Measurements from ENCODE around the gene LCLAT1. TPM values are rescaled to one million over a fixed set of nuclear protein-coding genes. Genes with fewer than 3 reads are reported as not detected.
A peak's percentile ranks its signal among the peaks of the same experiment; 100 is the strongest.

Gene LCLAT1
- polyA plus RNA-seq, 1 donor (not counting 4 experiments of a cell fraction or from before 2014, with no cell fraction given), result 17.1 TPM

DNA sequence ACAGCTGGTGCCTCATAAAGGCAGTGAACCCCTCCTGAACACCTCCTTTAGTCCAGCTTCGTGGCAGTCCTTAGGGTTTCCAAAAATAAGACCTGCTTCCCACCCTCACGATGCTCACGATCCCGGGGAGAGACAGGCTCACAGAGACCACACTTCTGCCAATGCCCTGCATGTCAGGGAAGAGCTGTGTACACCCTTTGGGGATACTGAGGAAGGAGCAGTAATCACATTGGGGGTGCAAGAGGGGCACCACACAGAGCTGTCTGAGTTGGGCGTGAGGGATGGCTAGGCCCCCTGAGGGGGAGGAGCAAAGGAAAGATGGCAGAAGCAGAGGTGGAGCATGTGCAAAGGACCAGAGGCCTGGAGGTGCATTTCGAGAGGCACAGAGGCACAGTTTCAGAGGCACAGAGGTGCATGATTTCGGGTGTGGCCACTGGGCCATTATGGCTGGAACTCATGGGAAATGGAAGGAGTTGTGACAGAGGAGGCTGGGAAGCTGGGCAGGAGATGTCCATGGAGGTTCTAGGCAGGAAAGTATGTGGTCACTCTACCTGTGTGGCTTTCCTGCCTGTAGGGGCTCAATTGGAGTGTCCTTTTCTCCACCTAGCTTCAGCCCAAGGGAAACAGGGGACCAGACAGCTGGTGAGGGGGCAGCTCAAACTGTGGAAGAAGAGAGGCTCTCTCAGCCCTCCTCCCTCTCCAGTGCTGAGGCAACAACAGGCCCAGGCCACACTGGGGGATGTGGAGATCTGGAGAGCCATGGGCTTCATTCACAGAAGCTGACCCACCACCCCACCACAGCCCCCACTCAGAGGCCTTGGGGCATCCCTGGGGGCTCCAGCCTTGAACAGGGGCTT, 244.3 kb downstream of the LCLAT1 start:
- H4K20me1 ChIP-seq (ENCODE audit: control insufficient read depth, extremely low read depth, insufficient read depth, low read length), result no peaks in the 10 kb centered on the region
- dilution Hi-C loops (cut with MboI; ENCODE audit: extremely low pct_ligation_motif_present, low sequenced_read_pairs), result no loop called here
- DNase-seq (ENCODE audit: low read depth, low spot score) (no peak), FAIRE-seq (no peak)
- no peaks in the 10 kb centered on the region for H3K36me3 ChIP-seq (ENCODE audit: control insufficient read depth in 2 of 2, extremely low read depth in 1 of 2, insufficient read depth in 2 of 2, low read length in 2 of 2)
- no peak overlapping the region for H3K4me2 ChIP-seq (ENCODE audit: control insufficient read depth, extremely low read depth, insufficient read depth, low read depth, low read length)
- peaks cover 17% of the 10 kb centered on the region for H3K27me3 ChIP-seq (ENCODE audit: control insufficient read depth, extremely low read depth, insufficient read depth, low read length)
- no peaks in the 10 kb centered on the region for H3K4me1 ChIP-seq (ENCODE audit: control insufficient read depth, extremely low read depth, insufficient read depth, low read length)
- H3K9ac ChIP-seq (ENCODE audit: control insufficient read depth, extremely low read depth, insufficient read depth, low read length), result no peak overlapping the region
- no peak overlapping the region for H3K27ac ChIP-seq (ENCODE audit: control insufficient read depth, insufficient read depth, low read length)
- no peaks in the 10 kb centered on the region for H3K79me2 ChIP-seq (ENCODE audit: control insufficient read depth, insufficient read depth, low read length)
- H3K4me3 ChIP-seq (ENCODE audit: control insufficient read depth in 2 of 3, extremely low read depth in 1 of 3, insufficient read depth in 2 of 3, low read depth in 1 of 3, low read length in 3 of 3), result no peak overlapping the region
- H2AFZ ChIP-seq (ENCODE audit: control insufficient read depth, low read length), result no peak overlapping the region
- no peaks in the 10 kb centered on the region for H3K9me3 ChIP-seq (ENCODE audit: control insufficient read depth, low read depth, low read length)
- no peaks in the 10 kb centered on the region for H3K9me1 ChIP-seq (ENCODE audit: control insufficient read depth, extremely low read depth, insufficient read depth, low read length)
- no peak for TF ChIP-seq EZH2 (IDR thresholded peaks at IDR 0.05; ENCODE audit: low read length)
- TF ChIP-seq, protein P1, sequence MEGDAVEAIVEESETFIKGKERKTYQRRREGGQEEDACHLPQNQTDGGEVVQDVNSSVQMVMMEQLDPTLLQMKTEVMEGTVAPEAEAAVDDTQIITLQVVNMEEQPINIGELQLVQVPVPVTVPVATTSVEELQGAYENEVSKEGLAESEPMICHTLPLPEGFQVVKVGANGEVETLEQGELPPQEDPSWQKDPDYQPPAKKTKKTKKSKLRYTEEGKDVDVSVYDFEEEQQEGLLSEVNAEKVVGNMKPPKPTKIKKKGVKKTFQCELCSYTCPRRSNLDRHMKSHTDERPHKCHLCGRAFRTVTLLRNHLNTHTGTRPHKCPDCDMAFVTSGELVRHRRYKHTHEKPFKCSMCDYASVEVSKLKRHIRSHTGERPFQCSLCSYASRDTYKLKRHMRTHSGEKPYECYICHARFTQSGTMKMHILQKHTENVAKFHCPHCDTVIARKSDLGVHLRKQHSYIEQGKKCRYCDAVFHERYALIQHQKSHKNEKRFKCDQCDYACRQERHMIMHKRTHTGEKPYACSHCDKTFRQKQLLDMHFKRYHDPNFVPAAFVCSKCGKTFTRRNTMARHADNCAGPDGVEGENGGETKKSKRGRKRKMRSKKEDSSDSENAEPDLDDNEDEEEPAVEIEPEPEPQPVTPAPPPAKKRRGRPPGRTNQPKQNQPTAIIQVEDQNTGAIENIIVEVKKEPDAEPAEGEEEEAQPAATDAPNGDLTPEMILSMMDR (optimal IDR thresholded peaks at IDR 0.05 in 1 of 3, IDR thresholded peaks at IDR 0.05 in 1 of 3, conservative IDR thresholded peaks at IDR 0.05 in 1 of 3; ENCODE audit: extremely low read depth in 1 of 3, insufficient read depth in 2 of 3, low read length in 3 of 3), result no peak

DNA sequence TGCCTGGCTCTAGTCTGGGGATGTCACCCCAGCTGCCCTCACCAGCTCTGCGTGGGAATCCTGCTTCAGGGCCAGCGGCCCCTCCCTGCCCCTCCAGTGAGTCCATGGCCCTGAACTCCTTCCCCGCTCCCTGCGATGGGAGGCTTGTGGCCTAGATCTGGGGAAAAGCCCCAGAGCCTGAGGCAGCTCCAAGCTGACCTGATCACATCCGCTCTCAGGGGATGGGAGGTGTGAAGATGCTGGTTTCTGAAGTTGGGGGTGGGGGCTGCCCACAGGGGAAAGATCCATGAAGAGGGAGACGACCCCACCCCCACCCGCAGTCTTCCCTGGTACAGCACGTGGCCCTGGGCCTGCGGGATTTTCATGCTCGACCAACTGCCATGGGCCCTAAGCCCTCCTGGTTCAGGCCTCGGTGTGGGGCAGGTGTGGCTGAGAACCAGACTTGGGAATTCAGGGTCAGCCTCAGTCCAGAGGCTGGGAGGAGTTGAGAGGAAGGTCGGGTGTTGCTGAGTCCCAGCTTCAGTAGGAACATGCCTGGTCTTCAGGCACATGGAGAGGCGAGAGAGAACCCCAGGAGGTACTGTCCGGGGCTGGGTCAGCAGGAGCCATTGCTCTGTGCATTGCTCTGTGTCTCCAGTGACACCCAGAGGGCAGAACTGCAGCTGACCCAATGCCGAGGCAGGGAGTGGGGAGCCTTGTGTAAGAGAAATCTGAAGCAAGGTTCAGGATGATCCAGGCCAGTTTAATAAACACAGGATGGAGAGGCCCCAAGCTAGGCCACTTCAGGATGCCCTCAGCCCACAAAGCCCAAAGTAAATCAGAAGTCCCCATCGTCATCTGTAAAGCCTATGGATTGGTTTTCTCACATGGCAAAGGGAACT, 245.1 kb downstream of the LCLAT1 start:
- dilution Hi-C loops (cut with MboI; ENCODE audit: extremely low pct_ligation_motif_present, low sequenced_read_pairs), result no loop called here
- Histone ChIP-seq H4K20me1 (ENCODE audit: control insufficient read depth, extremely low read depth, insufficient read depth, low read length) (no peaks in the 10 kb centered on the region), H3K9me3 (ENCODE audit: control insufficient read depth, low read depth, low read length) (no peaks in the 10 kb centered on the region)

More for the DNA sequence above, 245.1 kb downstream of the LCLAT1 start:
- H3K4me2 ChIP-seq (ENCODE audit: control insufficient read depth, extremely low read depth, insufficient read depth, low read depth, low read length), result no peak overlapping the region
- no peaks in the 10 kb centered on the region for H3K9me1 ChIP-seq (ENCODE audit: control insufficient read depth, extremely low read depth, insufficient read depth, low read length)
- peaks cover 21% of the 10 kb centered on the region for H3K27me3 ChIP-seq (ENCODE audit: control insufficient read depth, extremely low read depth, insufficient read depth, low read length)
- no peaks in the 10 kb centered on the region for H3K4me1 ChIP-seq (ENCODE audit: control insufficient read depth, extremely low read depth, insufficient read depth, low read length)
- no peaks in the 10 kb centered on the region for H3K36me3 ChIP-seq (ENCODE audit: control insufficient read depth in 2 of 2, extremely low read depth in 1 of 2, insufficient read depth in 2 of 2, low read length in 2 of 2)
- FAIRE-seq (no peak), DNase-seq (ENCODE audit: low read depth, low spot score) (no peak)
- H3K79me2 ChIP-seq (ENCODE audit: control insufficient read depth, insufficient read depth, low read length), result no peaks in the 10 kb centered on the region
- H3K9ac ChIP-seq (ENCODE audit: control insufficient read depth, extremely low read depth, insufficient read depth, low read length), result no peak overlapping the region
- no peak overlapping the region for H3K27ac ChIP-seq (ENCODE audit: control insufficient read depth, insufficient read depth, low read length)
- H3K4me3 ChIP-seq (ENCODE audit: control insufficient read depth in 2 of 3, extremely low read depth in 1 of 3, insufficient read depth in 2 of 3, low read depth in 1 of 3, low read length in 3 of 3), result no peak overlapping the region
- H2AFZ ChIP-seq (ENCODE audit: control insufficient read depth, low read length), result no peak overlapping the region
- TF ChIP-seq EZH2 (IDR thresholded peaks at IDR 0.05; ENCODE audit: low read length), result no peak
- TF ChIP-seq, protein P1 (optimal IDR thresholded peaks at IDR 0.05 in 1 of 3, IDR thresholded peaks at IDR 0.05 in 1 of 3, conservative IDR thresholded peaks at IDR 0.05 in 1 of 3; ENCODE audit: extremely low read depth in 1 of 3, insufficient read depth in 2 of 3, low read length in 3 of 3), result peak in 1 of 3 experiments; percentile 45
